GM18520 (cell line): ENCODE data around the gene ZFR2.
"Not testable (repeated sequence)": the region's sequence is repeated elsewhere in the genome, so short reads cannot be mapped to it uniquely, and the experiment has no call there.

Experiments
- ATAC-seq: cut with Tn5 transposase; IDR thresholded peaks from one replicate; pipeline ENCODE4 v1.9.1; 2021; ENCODE audit not compliant: unreplicated experiment

The ZFR2 gene

GRCh38 chr19:3816566-3817218, 52.1 kb downstream of the ZFR2 start:
- no peak for ATAC-seq

DNA sequence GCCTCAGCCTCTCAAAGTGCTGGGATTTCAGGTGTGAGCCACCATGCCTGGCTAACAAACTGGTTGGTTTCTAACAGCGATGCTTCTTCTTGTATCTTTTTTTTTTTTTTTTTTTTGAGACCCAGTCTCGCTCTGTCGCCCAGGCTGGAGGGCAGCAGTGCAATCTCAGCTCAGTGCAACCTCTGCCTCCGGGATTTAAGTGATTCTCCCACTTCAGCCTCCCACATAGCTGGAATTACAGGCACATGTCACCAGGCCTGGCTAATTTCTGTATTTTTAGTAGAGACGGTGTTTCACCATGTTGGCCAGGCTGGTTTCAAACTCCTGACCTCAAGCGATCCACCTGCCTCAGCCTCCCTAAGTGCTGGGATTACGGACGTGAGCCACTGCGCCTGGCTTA, 52.7 kb downstream of the ZFR2 start:
- not testable (repeated sequence) for ATAC-seq

- ATAC-seq, result no peak
These were observed 54.2 kb downstream of the ZFR2 start for GRCh38 chr19:3814648-3815047.

GRCh38 chr19:3813473-3814392, 55.1 kb downstream of the ZFR2 start:
- ATAC-seq, result no peak

DNA sequence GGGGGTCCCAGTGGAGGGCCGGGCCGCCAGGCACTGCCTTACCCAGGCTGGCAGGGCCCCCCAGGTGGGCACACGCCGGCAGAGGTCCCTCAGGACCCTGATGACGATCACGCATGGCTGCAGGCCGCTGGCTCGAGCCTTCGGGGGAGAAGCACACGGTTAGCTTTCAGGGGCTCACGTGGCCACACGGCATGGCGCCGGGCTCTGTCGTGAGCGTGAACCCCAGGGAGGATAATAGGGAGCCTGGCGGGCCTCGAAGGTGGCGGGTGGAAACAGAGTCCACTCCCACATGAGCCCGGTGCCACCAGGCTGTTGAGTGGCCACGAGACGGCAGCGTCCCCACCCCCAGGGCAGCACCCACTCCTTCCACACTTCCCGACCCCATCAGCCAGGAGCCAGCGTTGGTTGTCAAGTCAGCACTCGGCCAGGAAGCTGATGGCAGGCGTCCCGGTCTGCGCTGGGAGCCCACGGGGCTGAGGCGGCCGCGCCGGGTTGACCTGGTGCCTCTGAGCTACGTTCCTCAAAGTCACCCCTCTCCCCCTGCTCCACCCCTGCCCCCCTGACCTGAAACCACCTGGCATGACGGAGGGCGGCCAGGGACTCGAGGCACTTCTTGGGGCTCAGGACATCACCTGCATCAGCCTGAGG, 58.0 kb downstream of the ZFR2 start:
- no peak for ATAC-seq

DNA sequence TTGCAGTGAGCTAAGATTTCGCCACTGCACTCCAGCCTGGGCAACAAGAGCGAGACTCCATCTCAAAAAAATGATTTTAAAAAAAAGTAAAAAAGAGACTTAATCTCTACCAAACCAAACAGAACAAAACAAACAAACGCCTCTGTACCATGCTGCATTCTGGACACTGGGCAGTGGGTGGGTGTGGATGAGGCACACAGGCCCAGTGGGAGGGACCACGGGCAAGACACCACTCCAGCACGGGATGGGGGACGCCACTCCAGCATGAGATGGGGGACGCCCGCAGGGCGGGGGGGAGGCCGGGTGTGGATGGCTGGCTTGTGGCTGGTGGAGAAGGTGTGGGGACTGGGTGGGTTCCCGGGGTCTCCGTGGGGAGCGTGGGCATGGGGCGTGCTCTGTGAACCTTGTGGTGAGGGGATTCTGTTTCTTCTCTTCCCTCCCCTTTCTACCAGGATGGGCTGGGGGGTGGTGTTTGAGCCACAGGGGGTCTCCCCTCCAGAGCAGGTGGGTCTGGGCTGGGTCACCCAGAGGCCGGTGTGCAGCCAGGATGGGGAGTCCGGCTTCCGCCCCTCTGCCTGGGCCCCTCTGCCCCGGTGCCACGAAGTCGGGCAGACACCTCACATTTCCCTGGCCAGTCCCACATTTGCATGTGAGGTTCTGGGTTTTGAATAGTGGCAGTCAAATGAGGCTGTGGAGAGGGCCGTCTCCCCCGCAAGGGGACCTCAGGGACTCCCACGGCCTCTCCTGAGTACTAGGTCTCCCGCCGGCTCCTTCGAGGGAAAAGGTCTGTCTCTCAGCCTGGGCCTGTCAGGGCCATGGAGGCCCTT, 58.7 kb downstream of the ZFR2 start:
- ATAC-seq, result no peak

DNA sequence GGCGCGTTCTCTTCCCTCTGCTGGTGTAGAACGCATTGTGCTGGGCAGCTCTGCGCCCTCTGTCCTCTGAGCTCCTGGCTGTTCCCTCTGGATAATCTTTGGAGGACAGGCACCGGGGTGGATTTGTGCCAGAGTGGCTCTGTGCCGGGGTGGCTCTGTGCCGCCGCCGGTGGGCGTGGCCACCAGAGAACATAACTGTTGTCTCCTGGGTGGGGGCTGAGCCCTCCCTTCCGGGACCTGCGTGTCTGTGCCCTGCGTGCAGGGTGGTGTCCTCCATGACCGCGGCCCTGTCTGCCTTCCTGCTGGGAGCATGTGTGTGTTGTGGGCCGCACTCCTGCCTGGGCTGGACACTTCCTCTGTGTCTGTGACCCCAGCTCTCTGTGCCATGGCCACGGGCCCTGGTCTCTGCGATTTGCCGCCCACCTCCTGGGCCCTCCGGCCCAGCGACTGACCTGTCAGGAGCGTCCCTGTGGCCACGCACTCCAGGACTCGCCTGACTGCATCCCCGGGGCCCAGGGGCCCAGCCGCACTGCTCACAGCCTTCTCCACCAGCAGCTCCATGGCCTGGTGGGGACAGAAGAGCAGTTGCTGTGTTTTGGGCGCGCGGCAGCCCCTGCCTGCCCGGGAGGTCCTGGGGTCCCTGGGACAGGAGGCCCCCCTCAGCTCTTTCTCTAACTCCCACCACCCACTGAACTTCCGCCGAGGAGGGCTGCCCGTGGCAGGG, 60.3 kb downstream of the ZFR2 start:
- ATAC-seq, result no peak

DNA sequence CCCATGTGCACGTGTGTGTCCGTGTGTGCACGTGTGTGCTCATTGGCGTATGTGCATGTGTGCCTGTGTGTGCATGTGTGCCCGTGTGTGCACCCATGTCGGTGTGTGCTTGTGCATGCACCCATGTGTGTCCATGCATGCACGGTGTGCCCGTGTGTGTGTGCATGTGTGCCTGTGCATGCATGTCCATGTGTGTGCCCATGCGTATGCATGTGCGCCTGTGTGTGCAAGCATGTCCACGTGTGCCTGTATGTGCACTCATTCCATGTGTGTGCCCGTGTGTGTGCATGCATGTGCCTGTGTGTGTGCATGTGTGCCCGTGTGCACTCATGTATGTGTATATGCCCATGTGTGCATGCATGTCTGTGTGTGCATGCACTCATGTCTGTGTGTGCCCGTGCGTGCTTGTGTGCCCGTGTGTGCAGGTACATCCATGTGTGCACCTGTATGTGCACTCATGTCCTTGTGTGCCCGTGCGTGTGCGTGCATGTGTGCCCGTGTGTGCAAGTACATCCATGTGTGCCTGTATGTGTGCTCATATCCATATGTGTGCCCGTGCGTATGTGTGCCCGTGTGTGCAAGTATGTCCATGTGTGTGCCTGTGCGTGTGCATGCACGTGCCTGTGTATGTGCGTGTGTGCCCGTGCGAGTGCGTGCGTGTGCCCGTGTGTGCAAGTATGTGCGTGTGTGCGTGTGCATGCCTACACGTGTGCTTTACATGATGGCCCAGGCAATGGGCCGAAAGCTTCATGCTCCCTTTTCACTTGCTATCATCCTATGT, 61.1 kb downstream of the ZFR2 start:
- no peak for ATAC-seq

GRCh38 chr19:3807131-3807480, 61.7 kb downstream of the ZFR2 start:
- ATAC-seq, result no peak

GRCh38 chr19:3805859-3806258, 63.0 kb downstream of the ZFR2 start:
- ATAC-seq, result no peak

- no peak for ATAC-seq
These were observed 64.4 kb downstream of the ZFR2 start for GRCh38 chr19:3804429-3804828.

- no peak for ATAC-seq
These were observed 64.9 kb downstream of the ZFR2 start for GRCh38 chr19:3803986-3804385.

- no peak for ATAC-seq
These were observed 65.5 kb downstream of the ZFR2 start for GRCh38 chr19:3803114-3803888.

- ATAC-seq, result no peak
These were observed 67.3 kb downstream of the ZFR2 start for GRCh38 chr19:3801412-3802096.

GRCh38 chr19:3800996-3801395, 67.8 kb downstream of the ZFR2 start:
- ATAC-seq, result no peak

DNA sequence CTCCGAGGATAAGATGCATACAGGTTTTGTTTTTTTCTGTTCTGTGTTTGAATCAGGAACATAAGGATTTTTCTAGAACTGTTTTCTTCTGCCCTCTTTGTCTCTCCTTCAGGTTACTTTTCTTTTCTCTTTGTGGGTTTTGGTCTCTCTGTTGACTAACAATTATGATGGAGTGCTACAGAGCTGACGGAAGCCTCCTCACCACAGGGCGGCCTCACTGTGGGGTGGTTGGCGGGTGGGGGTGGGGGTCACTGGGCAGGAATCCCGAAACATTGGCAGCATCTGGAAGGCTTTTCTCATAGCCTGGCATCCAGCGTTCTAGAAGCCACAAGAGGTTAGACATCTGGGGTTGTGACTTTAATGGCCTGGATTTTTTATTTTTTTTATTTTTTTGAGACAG, 70.7 kb downstream of the ZFR2 start:
- ATAC-seq, result no peak

- ATAC-seq, result no peak
These were observed 72.5 kb downstream of the ZFR2 start for GRCh38 chr19:3796358-3796757.

DNA sequence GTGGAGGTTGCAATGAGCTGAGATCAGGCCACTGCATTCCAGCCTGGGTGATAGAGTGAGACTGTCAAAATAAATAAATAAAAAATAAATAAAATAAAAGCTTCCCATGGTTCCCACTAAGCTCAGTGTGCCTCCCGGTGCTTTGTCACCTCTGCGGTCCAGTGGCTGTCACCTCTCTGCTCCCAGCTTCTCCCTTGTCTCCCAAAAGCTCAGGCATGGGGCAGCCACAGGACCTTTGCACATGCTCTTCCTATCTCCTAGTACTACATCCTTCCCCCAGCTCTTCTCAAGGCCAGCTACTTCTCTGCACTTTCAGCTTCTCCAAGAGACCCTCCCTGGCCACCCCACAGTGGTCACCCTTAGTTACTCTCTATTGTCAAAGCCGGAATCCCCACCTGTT, 75.0 kb downstream of the ZFR2 start:
- no peak for ATAC-seq
